NCI-H774 (cell line): Measurements from ENCODE around the gene EEF1A2.

ENCODE experiments used
- DNase-seq: peaks from one replicate; lab custom pipeline; 2025; lab: John Stamatoyannopoulos, UW

Gene EEF1A2

DNA sequence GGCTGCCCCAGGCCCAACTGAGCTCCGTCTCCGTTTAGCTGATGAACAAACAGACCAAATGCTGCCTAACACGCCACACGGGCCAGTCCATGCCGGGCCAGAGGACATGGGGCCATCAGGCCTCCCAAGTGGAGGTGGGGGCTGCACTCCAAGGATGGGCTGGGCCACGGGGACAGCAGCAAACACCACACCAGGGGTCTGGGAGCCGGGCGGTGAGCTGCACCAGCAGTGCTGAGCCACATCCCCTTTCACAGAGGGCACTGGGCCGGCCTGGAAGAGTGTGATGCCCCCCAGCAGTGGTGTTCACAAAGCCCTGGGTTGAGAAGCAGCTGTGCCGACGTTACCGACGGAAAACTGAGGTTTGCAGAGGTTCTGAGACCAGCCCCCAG is 29.2 kb downstream of the EEF1A2 start:
- no peak for DNase-seq

DNA sequence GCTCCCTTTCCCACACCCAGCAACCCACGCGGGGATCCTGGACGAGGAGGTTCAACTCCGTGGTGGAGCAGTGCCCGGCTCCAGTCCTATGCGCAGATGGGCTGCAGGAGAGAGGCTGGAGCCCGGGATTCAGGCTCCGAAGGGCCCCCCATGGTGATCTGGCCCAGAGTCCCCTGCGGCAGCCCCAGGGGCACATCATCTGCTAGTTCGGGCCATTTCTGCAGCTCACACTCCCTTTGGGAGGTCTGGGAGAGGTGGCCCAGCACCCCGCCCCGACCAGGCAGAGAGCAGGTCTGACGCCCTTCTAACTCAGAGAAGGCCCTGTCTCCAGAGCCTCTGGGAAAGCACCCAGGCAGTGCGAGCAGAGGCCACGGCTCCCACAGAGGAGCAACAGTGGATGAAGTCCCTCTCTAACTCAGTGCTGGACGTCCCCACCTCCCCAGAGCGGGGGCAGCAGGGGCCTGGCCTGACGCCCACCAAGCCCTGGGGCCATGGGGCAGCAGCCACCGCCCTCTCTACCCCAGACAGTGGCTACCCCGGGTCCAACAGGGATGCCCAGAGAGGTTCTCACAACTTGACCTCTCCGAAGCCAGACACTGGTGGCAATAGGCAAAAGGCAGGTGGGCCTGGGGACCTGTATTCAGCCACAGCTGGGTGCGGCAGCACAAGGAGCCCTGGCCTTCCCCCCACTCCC is 29.7 kb downstream of the EEF1A2 start:
- DNase-seq: no peak

DNA sequence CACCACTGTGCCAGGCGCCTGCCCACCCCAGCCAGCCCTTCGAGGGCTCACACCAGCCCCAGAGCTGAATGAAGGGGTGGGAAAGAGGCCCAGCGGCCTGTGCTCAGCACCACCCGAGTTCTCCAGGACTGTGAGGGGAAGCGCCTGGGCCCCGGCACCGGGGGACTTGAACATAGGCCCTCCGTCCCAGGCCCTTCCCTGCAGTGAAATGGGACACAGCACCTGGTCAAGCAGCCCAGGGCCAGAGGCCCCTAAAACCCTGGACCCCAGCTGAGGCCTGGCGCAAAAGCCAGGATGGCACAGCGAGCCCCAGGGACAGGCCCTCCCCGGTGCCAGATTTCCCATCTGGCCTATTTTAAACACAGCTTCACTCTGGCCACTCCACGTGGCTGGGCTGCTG is 30.5 kb downstream of the EEF1A2 start:
- DNase-seq: no peak

DNA sequence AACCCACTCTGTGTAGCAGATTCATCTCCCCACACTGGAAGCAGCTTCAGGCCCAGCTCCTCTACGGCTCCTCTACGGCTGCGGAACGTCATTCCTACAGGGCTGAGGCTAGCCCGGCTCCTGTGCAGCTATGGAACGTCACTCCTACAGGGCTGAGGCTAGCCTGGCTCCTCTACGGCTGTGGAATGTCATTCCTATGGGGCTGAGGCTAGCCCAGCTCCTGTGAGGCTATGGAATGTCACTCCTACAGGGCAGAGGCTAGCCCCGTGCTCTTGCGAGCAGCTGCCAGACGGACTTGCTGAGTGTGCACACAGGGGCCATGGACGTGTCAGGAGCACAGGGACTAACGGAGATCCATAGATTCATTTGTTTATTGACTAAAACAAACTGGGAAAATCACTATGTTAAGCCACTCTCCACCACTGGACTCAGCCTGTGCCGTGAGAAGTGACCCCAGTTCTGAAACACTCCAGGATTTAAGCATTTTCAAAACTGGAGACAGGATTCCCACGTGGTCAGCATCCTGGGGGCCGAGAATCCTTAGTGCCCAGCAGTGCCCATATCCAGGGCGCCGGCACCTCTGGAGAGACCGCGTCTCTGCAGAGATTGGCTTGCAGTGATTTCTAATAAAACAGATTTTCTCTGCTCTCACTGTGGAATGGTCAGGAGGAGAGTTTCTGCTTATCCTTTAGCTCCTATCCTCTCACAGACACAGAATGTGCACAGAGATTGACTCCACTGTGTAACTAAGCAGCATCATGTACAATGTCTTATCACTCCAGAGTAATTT is 31.4 kb downstream of the EEF1A2 start:
- DNase-seq: no peak

DNA sequence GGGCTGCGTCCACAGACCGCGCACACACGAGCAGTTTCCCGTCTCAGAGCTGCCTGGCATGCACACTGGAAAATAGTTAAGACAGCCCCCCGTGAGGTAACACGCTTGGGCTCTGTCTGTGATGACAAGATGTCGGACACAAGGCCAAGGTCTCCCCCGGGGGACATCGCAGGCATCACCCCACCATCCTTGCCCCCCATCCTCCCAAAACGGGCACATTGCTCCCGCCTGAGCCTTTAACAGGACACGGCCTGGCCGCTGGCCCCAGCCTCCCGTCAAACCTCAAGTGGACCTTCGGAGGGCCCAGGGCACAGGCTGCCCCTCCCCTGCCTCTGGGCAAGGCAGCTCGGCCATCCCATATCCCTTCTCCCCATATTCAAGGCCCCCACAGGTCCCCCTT is 32.0 kb downstream of the EEF1A2 start:
- DNase-seq: no peak

DNA sequence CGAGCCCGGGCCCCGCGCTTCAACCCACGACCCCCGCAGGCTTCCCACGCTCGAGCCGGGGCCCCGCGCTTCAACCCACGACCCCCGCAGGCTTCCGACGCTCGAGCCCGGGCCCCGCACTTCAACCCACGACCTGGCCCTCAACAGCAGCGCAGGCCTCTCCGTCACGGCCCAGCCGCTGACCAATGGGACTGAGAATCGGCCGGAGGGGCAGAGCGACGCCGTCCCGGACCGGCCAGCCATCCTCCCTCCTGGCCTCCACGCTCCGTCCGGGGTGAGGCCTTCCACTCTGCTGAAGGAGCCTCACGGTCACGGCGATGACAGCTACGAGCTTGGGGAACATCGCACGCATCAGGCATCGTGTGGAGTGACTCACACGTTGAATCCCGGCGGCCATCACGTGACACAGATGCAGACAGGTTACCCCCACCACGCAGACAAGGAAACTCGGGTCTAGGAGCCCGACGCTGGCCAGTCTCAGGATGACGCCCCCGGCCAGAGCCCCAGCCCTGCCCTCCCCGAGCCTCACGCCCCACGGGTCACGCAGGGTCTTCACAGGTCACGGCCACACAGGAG is 32.5 kb downstream of the EEF1A2 start:
- DNase-seq: no peak

DNA sequence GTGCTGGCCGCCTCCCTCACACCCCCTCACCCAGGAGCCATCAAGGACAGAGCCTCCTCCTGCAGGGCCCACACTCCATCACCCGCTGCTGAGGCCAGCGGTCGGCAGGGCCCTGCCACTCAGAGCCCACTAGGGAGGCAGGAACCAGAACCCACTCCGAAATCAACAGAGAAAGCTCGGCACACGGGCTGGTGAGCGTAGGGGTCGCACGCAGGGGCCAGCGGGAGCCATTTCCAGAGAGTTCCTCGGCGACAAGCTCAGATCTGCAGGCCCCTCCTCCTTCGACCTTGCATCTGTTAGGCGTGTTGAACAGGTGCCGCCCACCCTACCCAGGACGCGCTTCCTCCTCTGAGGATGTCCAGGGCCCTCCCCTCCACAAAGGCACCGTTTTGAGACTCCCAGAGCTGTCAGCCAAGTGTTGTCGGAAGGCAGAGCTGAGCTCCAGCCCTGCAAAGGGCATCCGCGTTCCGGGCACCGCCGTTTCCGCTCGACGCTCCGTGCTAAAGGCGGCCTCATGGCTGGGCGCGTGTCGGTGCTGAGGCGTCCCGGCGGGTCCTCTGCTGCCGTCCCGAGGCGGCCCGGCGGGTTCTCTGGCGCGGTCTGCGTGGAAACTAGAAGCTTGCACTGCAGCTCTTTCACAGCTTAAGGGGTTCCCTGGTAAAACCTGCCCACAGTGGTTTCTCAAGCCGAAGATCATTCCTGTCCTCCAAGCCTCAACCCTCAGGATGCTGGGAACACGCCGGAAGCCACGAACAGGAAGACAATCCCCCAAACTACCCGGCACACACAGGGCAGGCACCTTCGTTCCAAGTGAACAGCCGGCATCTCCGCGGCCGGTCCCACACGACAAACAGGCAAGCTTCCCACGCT is 33.3 kb downstream of the EEF1A2 start:
- DNase-seq: no peak

DNA sequence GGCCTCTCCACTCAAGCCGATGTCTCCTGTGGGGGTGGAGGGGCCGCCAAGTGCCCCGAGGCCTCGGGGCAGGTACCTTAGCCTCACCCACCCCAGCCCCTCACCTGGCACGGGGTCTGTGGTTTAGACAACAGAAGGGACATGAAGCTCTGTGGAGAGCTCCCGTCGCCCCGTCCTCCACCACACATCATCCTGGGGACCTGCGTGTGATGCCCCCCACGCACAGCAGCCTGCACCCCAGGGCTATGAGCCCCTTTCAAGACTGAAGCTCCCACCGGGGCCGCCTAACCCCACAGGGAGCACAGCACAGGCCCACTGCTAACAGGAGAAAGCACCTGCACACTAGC is 34.6 kb downstream of the EEF1A2 start:
- no peak for DNase-seq

DNA sequence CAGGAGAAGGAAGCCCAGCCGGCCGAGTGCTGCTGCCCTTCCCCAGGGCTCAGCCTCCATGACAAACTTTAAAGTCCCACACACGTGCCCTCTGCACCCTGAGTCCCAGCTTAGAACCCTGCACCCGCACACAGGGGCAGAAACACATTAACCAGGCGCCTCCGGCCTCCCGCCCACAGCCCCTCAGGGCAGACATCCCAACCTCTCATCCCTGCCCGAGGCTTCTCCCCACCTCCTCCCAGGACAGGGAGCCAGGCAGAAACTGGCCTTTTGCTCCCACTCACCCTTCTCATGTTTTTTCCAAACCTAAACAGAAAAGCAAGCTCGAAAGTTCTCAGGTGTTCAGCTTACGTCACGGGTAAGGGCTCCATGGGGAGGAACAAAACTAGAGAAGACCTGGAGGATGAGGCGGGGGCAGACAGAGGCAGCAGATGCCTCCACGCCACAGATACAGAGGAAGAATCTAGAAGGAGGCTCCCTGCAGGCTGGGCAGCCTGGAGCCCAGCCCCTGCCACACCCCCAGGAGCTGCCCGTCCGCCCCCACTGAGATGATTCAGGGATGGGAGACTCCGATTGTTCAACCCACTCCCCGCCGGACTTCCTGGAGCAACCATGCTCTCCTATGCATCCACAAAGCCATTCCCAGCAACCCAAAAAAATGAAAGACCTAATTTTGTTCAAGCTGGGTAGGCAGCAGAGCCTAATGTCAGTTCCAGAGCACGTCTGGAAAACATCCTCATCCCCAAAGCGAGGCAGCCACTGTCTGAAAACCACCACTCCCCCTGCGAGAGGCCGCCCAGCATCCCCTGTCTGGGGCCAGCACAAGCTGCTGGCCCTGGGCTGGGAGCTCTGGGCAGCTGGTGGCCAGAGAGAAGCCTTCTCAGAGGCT is 35.2 kb downstream of the EEF1A2 start:
- DNase-seq: no peak

DNA sequence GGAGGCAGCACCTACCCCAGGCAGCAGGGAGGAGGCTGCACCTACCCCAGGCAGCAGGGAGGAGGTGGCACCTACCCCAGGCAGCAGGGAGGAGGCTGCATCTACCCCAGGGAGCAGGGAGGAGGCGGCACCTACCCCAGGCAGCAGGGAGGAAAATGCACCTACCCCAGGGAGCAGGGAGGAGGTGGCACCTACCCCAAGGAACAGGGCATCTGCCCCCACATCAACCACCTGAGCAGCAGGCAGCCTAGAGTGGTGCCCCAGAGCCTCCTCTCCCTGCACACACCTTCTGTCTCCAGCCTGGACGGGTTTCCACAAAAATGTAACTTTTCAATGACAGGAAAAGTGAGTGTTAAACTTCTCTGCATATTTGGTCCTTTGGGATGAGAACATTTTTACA is 36.6 kb downstream of the EEF1A2 start:
- DNase-seq: no peak

DNA sequence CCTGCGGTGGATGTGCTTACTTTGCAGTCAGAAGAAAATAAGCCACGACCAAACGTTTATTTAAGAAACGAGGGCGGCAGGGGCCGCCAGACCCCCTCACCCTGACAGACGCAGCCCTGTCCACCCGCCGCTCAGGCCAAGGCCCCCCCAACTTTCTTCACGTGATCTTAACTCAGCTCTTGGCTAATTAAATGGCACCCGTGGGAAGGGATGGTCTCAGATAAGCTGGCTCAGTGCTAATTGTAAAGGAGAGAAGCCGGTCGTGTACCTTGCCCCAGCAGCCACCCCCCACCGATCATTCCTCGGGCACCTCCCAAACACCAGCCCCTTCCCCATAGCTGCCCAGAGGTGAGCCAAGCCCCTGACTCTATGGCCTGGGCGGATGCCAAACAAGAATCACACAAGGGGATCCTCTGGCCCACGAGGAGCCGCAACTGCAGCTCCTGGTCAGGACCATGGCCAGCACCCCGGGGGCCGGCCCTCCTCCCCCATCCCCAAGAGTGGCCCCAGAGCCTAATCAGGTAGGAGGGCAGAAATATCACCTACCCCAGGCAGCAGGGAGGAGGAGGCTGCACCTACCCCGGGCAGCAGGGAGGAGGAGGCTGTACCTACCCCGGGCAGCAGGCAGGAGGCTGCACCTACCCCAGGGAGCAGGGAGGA is 37.6 kb downstream of the EEF1A2 start:
- DNase-seq: no peak

DNA sequence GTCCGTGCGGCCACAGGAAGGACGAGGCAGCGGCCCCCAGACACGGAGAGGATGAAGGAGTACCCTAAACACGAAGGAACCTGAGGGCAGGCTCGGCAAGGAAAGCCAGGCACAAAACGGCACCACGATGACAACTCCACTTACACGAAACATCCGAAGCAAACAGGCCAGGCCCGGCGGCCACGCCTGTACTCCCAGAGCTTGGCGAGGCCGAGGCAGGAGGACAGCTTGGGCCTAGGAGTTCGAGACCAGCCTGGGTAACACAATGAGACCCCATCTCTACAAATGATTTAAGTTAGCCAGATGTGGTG is 39.9 kb downstream of the EEF1A2 start:
- no peak for DNase-seq

DNA sequence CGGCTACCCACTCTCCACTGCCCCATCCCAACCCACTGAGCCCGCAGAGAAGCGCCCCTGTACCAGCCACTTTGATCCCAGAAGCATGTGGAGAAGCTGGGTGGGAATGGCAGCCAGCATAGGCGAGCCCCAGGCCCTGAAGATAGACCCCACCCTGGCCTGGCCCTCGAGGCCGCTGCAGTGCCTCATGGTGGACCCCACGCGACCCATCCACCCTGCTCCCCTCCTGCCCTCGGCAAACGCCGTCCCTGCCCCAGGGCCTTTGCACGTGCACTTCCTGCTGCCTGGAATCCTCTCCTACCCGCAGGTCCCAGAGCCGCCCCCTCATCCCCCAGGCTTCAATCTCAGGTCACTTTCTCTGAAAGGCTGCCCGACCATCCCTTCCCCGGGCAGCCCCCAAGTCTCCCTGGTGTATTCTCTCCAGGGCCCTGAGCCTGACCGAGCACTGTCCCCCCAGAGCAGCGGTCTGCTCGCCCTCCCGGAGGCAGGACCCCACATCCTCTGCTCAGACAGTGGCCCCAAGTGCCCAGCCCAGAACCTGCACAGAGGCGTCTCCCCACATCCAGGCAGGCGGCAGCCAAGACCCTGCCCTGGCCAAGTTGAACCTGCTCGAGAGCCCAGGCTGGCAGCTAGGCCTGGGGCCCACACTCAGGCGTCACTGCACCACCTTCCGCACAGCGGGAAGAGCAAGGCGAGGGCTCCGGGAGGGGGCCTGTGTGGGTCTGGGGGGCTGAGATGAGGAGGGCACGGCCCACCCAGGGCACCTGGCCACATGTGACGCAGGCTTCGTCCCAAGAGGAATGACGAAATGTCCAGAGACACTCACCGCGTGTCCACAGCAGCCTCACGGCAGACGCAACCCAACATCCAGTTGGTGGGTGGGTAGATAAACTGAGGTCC is 40.5 kb downstream of the EEF1A2 start:
- DNase-seq: no peak

DNA sequence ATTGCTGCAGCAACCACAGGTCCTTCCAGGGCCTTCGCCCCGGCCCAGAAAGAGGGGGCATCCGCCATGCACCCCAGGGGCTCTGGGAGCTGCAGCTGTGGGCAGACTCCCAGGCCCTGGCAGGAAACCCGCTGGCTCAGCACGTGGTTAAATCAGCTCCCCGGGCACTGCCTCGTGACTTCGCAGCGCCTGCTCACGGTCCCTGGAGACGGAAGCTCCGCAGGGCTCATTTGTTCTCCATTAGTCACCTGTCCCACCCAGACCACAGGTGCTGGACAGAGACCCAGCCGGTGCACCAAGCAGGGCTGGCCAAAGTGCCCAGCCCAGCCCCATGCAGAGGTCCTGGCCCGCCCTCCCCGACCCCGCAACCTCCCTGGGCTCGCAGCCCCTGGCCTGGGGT is 41.1 kb downstream of the EEF1A2 start:
- no peak for DNase-seq

DNA sequence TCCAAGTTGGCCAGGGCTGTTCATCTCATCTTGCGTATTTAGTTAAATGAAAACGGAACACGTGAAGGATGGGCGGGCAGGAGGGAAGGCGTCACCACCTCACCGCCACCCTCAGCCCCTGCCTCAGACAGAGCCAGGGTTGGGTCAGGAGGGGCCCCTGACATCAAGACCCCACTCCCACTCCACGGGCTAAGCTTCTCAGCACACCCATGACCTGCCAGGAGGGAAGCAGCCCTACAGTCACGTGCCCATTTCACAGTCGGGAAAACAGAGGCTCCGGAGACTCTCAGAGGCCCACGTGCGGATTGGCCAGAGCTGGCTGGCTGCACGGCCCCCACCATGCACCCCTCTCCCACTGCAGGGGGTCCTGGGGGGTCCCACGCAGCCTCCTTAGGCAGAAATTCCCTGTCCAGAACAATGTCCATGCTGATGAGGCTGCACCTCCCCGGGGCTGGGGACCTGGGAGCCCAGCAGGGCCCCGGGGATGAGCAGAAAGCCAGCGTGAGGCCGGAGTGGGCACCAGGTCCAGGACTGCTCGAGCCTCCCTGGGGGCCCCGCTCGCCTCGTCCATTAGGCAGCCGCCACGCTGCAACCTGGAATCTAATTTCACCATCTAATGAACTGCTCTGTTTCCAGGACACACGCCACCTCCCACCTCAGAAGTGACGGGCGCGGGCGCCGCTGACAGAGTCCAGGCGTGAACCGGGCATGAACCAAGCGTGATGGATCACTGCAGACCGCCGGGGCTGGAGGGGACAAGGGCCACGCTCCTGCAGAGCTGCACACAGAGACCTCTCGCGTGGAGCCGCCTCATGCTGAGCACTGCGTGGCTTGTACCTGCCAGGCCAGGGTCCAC is 42.2 kb downstream of the EEF1A2 start:
- no peak for DNase-seq

DNA sequence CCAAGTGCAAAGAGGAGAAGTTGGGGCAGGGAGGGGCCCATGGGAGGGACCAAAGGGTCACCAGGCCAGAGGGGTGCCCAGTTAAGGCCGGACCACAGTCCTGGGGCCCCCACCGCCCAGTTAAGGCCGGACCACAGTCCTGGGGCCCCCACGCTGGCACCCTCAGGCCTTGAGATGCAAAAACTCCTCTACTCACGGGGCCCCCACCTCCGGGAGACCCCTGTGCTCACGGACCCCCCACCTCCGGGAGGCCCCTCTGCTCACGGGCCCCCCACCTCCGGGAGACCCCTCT is 43.4 kb downstream of the EEF1A2 start:
- no peak for DNase-seq

DNA sequence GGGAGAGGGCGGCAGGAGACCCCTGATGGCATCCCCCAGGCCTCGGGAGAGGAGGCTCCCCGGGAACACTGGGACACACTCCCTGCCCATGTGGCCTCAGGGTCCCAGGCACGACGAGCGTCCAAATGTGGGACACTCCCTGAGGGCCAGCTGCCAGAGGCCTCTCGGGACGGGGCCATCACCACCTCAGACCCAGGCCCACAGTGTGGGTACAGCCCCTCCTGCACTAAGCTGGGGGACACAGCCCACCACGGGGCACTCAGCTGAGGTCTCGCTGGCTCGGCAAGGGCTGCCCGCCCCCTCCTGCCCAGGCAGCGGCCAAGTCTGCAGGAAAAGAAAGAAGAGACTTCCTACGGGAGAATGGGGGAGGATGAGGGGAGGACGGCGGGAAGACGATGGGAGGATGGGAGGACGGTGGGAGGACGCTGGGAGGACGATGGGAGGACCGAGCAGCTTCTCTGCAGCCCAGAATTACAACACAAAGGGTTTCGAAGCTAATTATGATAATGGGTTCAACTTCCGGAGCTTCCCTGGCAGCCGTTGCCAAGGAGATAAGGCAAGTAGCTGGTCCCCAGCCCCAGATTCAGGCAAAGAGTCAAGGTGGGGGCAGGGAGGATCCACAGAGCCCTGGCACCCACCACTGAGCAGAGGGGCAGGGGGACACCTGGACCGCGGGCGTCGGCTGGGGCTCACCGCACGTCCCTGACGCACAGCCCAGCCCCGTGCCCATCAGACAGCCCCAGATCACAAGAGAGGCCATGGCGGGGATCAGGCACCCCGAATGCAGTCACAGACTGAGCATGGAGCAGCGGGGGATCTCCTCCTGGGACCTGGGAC is 43.9 kb downstream of the EEF1A2 start:
- DNase-seq: no peak

DNA sequence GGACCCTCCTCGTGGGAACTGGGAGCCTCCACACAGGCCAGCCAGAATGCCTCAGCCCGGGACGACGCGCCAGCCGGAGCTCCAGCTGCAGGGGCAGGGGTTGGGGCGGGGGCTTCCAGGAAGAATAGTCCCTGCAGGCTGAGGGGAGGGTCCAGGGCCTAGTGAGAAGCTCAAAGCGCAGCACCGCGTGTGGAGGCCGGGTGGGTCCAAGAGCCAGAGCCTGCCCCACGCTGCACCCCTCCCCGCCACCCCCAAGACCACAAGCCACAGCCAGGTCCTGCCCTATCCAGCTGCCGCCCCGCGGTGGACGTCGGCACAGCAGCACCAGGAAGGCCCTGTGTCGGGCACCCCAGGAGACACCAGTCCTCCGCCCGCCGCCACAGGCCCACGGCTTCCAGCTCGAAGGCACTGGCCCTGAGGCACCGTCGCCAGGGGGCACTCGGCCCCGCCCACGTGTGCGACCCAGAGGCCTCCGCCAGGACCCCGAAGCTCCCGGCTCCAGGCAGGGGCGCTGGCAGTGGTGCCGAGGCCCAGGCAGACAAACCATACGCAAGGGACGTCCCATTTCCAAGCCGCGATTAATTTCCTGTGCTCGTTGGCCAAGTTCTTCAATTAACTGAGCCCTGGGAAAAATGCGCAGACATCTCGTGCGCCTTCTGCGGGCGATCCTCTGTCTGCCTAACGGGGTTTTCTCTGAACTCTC is 45.9 kb downstream of the EEF1A2 start:
- no peak for DNase-seq
